Mesendoderm (in vitro differentiated cells): ENCODE measurements around the gene TRAM2. TPM values are rescaled to one million over a fixed set of nuclear protein-coding genes. Genes with fewer than 3 reads are reported as not detected.

ENCODE experiments used
- DNase-seq: peaks from one replicate; pipeline ENCODE4 v3.0.0; 2013
- H2AK5ac ChIP-seq: 2 replicates; pipeline ENCODE4 v1.6.1; 2013; ENCODE audit warnings: low read length, inconsistent platforms
- H2BK120ac ChIP-seq: 2 replicates; pipeline ENCODE4 v1.6.1; 2013; ENCODE audit warnings: low read depth, mild to moderate bottlenecking, low read length, moderate library complexity, mixed read lengths
- H2BK15ac ChIP-seq: replicated peaks from 2 replicates; pipeline ENCODE4 v1.6.1; 2013; ENCODE audit warnings: low read depth, mild to moderate bottlenecking, moderate library complexity
- H2BK5ac ChIP-seq: 2 replicates; pipeline ENCODE4 v1.6.1; 2013; ENCODE audit warnings: low read length, inconsistent platforms
- H3K18ac ChIP-seq: 2 replicates; pipeline ENCODE4 v1.6.1; 2013; ENCODE audit warnings: mild to moderate bottlenecking, low read length, mixed read lengths
- H3K23ac ChIP-seq: one replicate; pipeline ENCODE4 v1.6.1; 2013; ENCODE audit warnings: low read length
- H3K27ac ChIP-seq: 2 replicates; pipeline ENCODE4 v1.5.1; 2013; ENCODE audit warnings: low read depth, mild to moderate bottlenecking, inconsistent platforms, low read length, moderate library complexity
- H3K27me3 ChIP-seq: 2 replicates; pipeline ENCODE4 v1.6.1; 2013; ENCODE audit warnings: low read length, control low read depth, mild to moderate bottlenecking, inconsistent platforms; ENCODE audit not compliant: insufficient read depth, poor library complexity
- H3K36me3 ChIP-seq: 2 replicates; pipeline ENCODE4 v1.6.1; 2013; ENCODE audit warnings: low read length, inconsistent platforms; ENCODE audit not compliant: control insufficient read depth, insufficient read depth
- H3K4ac ChIP-seq: one replicate; pipeline ENCODE4 v1.6.1; 2013; ENCODE audit warnings: low read depth, mild to moderate bottlenecking, low read length, moderate library complexity
- H3K4me1 ChIP-seq: 2 replicates; pipeline ENCODE4 v1.6.1; 2013; ENCODE audit warnings: low read depth, low read length, inconsistent platforms; ENCODE audit not compliant: control insufficient read depth
- H3K4me2 ChIP-seq: 2 replicates; pipeline ENCODE4 v1.6.1; 2013; ENCODE audit warnings: low read length
- H3K4me3 ChIP-seq: 2 replicates; pipeline ENCODE4 v1.5.1; 2013; ENCODE audit warnings: mild to moderate bottlenecking, low read length
- H3K56ac ChIP-seq: one replicate; pipeline ENCODE4 v1.6.1; 2013; ENCODE audit warnings: low read length
- H3K79me1 ChIP-seq: 2 replicates; pipeline ENCODE4 v1.6.1; 2013; ENCODE audit warnings: low read length, inconsistent platforms
- H3K79me2 ChIP-seq: 2 replicates; pipeline ENCODE4 v1.6.1; 2013; ENCODE audit warnings: mild to moderate bottlenecking, low read length; ENCODE audit not compliant: control insufficient read depth, insufficient read depth
- H3K9ac ChIP-seq: 2 replicates; pipeline ENCODE4 v1.6.1; 2013; ENCODE audit warnings: low read length, inconsistent platforms
- H4K5ac ChIP-seq: one replicate; pipeline ENCODE4 v1.6.1; 2013; ENCODE audit warnings: low read length
- H4K8ac ChIP-seq: one replicate; pipeline ENCODE4 v1.6.1; 2013; ENCODE audit warnings: low read depth, mild to moderate bottlenecking, control low read depth, low read length, moderate library complexity
- WGBS: extraction: QIAGEN DNeasy Blood & Tissue Kit; methylation state at CpG from one replicate; pipeline ENCODE4 v1.1.7; 2013; ENCODE audit warnings: low lambda C conversion rate, missing lambda C conversion rate; ENCODE audit not compliant: insufficient coverage; ENCODE audit errors: extremely low coverage; 5-methylcytosine and 5-hydroxymethylcytosine counted together
- polyA plus RNA-seq, 2 experiments: library from polyadenylated mRNA; stranded (reverse); fragments of 200-250 nt; gene quantifications; one replicate each; pipeline ENCODE4 v1.2.3, GENCODE V29; 2013

TRAM2 gene
- polyA plus RNA-seq (2013, experiment 1 of 2) = 39.3 TPM
- polyA plus RNA-seq (2013, experiment 2 of 2) = 39.0 TPM

- Histone ChIP-seq H3K56ac (peak within 1 kb of the TSS; percentile 94), H2BK120ac (peak within 1 kb of the TSS; percentile 34), H3K4ac (peak within 1 kb of the TSS; percentile 61), H3K79me2 (peaks cover 44% of the 10 kb centered on the region), H3K18ac (peak within 1 kb of the TSS; percentile 97), H4K8ac (peak within 1 kb of the TSS; percentile 78), H4K5ac (peak within 1 kb of the TSS; percentile 64), H3K79me1 (peaks cover 29% of the 10 kb centered on the region), H3K4me3 (peak within 1 kb of the TSS; percentile 74), H3K27ac (peak within 1 kb of the TSS; percentile 98), H2BK5ac (peak within 1 kb of the TSS; percentile 30), H3K4me1 (peaks cover 24% of the 10 kb centered on the region), H3K36me3 (no peaks in the 10 kb centered on the region), H3K27me3 (no peaks in the 10 kb centered on the region), H3K9ac (peak within 1 kb of the TSS; percentile 92), H2BK15ac (no peak within 1 kb of the TSS), H2AK5ac (peak within 1 kb of the TSS; percentile 71), H3K4me2 (peak within 1 kb of the TSS; percentile 93), H3K23ac (peak within 1 kb of the TSS; percentile 91)
- no CpG with 5 or more reads among the region's 84 CpGs for WGBS
- peak; percentile 88 for DNase-seq
Measured at GRCh38 chr6:52577022-52577777, at the start of gene TRAM2. TSS of gene TRAM2 (minus strand) at chr6:52577060. CDS start at chr6:52576915, 145 bp downstream.

GRCh38 chr6:52622810-52623209 lies 46.0 kb upstream of the TRAM2 start:
- H3K56ac ChIP-seq = no peak overlapping the region
- H3K79me1 ChIP-seq = no peaks in the 10 kb centered on the region
- no peak overlapping the region for H4K5ac ChIP-seq
- H2BK5ac ChIP-seq = no peak overlapping the region
- no CpG with 5 or more reads among the region's 2 CpGs for WGBS
- no peak for DNase-seq
- no peak overlapping the region for H3K27ac ChIP-seq
- no peak overlapping the region for H2BK15ac ChIP-seq
- H3K18ac ChIP-seq = no peak overlapping the region
- H3K9ac ChIP-seq = no peak overlapping the region
- H3K23ac ChIP-seq = no peak overlapping the region
- H3K36me3 ChIP-seq = no peaks in the 10 kb centered on the region
- no peak overlapping the region for H2AK5ac ChIP-seq
- H3K4me3 ChIP-seq = no peak overlapping the region
- H3K79me2 ChIP-seq = no peaks in the 10 kb centered on the region
- H4K8ac ChIP-seq = no peak overlapping the region
- no peaks in the 10 kb centered on the region for H3K4me1 ChIP-seq
- H3K4ac ChIP-seq = no peak overlapping the region
- no peak overlapping the region for H2BK120ac ChIP-seq
- no peak overlapping the region for H3K4me2 ChIP-seq
- H3K27me3 ChIP-seq = no peaks in the 10 kb centered on the region

- no peak for DNase-seq
- H3K4me3 ChIP-seq = no peak overlapping the region
- H3K79me2 ChIP-seq = no peaks in the 10 kb centered on the region
- no peak overlapping the region for H3K56ac ChIP-seq
- H4K8ac ChIP-seq = no peak overlapping the region
- H3K9ac ChIP-seq = no peak overlapping the region
- no peak overlapping the region for H3K27ac ChIP-seq
- H3K23ac ChIP-seq = no peak overlapping the region
- no peak overlapping the region for H3K4ac ChIP-seq
- H3K4me1 ChIP-seq = no peaks in the 10 kb centered on the region
- no peak overlapping the region for H3K18ac ChIP-seq
- no CpG with 5 or more reads among the region's 1 CpG for WGBS
- H2BK120ac ChIP-seq = no peak overlapping the region
- no peak overlapping the region for H2BK15ac ChIP-seq
- H3K4me2 ChIP-seq = no peak overlapping the region
- no peak overlapping the region for H4K5ac ChIP-seq
- no peaks in the 10 kb centered on the region for H3K79me1 ChIP-seq
- no peaks in the 10 kb centered on the region for H3K27me3 ChIP-seq
- no peak overlapping the region for H2BK5ac ChIP-seq
- H3K36me3 ChIP-seq = no peaks in the 10 kb centered on the region
- H2AK5ac ChIP-seq = no peak overlapping the region
Measured at GRCh38 chr6:52621631-52622030, 44.8 kb upstream of the TRAM2 start.

- Histone ChIP-seq H2AK5ac (no peak overlapping the region), H3K27ac (no peak overlapping the region), H2BK120ac (no peak overlapping the region), H3K79me2 (no peaks in the 10 kb centered on the region), H3K56ac (no peak overlapping the region), H3K9ac (no peak overlapping the region), H2BK5ac (no peak overlapping the region), H3K79me1 (no peaks in the 10 kb centered on the region), H3K18ac (no peak overlapping the region), H4K8ac (no peak overlapping the region), H4K5ac (no peak overlapping the region), H2BK15ac (no peak overlapping the region), H3K4me1 (no peaks in the 10 kb centered on the region), H3K23ac (no peak overlapping the region), H3K4ac (no peak overlapping the region), H3K36me3 (no peaks in the 10 kb centered on the region), H3K27me3 (no peaks in the 10 kb centered on the region), H3K4me3 (no peak overlapping the region), H3K4me2 (no peak overlapping the region)
- no peak for DNase-seq
Measured at GRCh38 chr6:52620906-52621190, 44.0 kb upstream of the TRAM2 start.

- Histone ChIP-seq H2AK5ac (no peak overlapping the region), H3K23ac (no peak overlapping the region), H3K27ac (no peak overlapping the region), H3K79me2 (no peaks in the 10 kb centered on the region), H2BK15ac (no peak overlapping the region), H3K27me3 (no peaks in the 10 kb centered on the region), H4K8ac (no peak overlapping the region), H3K18ac (no peak overlapping the region), H3K9ac (no peak overlapping the region), H3K4ac (no peak overlapping the region), H2BK120ac (no peak overlapping the region), H3K36me3 (no peaks in the 10 kb centered on the region), H4K5ac (no peak overlapping the region), H3K56ac (no peak overlapping the region), H2BK5ac (no peak overlapping the region), H3K4me2 (no peak overlapping the region), H3K4me1 (no peaks in the 10 kb centered on the region), H3K79me1 (no peaks in the 10 kb centered on the region), H3K4me3 (no peak overlapping the region)
- no CpG with 5 or more reads among the region's 2 CpGs for WGBS
- no peak for DNase-seq
Measured at GRCh38 chr6:52620055-52620905, 43.4 kb upstream of the TRAM2 start.
